GM12865 (cell line): ENCODE results near the gene PIKFYVE.
"Not testable (repeated sequence)": the region's sequence is repeated elsewhere in the genome, so short reads cannot be mapped to it uniquely, and the experiment has no call there.

Experiments
- DNase-seq: peaks from one replicate; pipeline ENCODE4 v3.0.0; 2010; ENCODE audit warnings: low read depth
- H3K4me3 ChIP-seq: 2 replicates; pipeline ENCODE4 v1.5.1; 2011; ENCODE audit warnings: mild to moderate bottlenecking, low read depth, low read length, control low read depth
- CTCF ChIP-seq: IDR thresholded peaks from 2 replicates; pipeline ENCODE4 v1.5.1; 2011; ENCODE audit warnings: low read length, control low read depth, low read depth, inconsistent platforms; ENCODE audit not compliant: insufficient read depth; ENCODE audit errors: missing control alignments

Gene PIKFYVE

GRCh38 chr2:208352644-208353567 lies 86.9 kb downstream of the PIKFYVE start:
- DNase-seq = no peak
- no peak for TF ChIP-seq CTCF
- no peak overlapping the region for H3K4me3 ChIP-seq

GRCh38 chr2:208354964-208355381 lies 88.9 kb downstream of the PIKFYVE start:
- no peak for TF ChIP-seq CTCF
- no peak for DNase-seq
- no peak overlapping the region for H3K4me3 ChIP-seq

GRCh38 chr2:208356420-208356819 lies 90.4 kb downstream of the PIKFYVE start:
- DNase-seq, H3K4me3 ChIP-seq: not testable (repeated sequence)

GRCh38 chr2:208356846-208357574 lies 91.0 kb downstream of the PIKFYVE start:
- no peak overlapping the region for H3K4me3 ChIP-seq
- TF ChIP-seq CTCF = no peak
- no peak for DNase-seq

GRCh38 chr2:208358758-208359631 lies 92.9 kb downstream of the PIKFYVE start:
- no peak for TF ChIP-seq CTCF
- no peak for DNase-seq

GRCh38 chr2:208359632-208359986 lies 93.6 kb downstream of the PIKFYVE start:
- TF ChIP-seq CTCF = no peak
- no peak for DNase-seq
- no peak overlapping the region for H3K4me3 ChIP-seq

More at GRCh38 chr2:208358758-208359631, 92.9 kb downstream of the PIKFYVE start:
- no peak overlapping the region for H3K4me3 ChIP-seq
